HepG2 (cell line): ENCODE results near the gene CARD19. TPM values are rescaled to one million over a fixed set of nuclear protein-coding genes. Genes with fewer than 3 reads are reported as not detected.

Source experiments
- ATF4 ChIP-seq, 2 experiments: fragments of 450-650 bp in 1 of 2; sonication (generic) in 1 of 2; formaldehyde crosslinking; IDR thresholded peaks; 2 replicates each; pipeline versions ENCODE4 v1.5.0 to v1.8.0; 2020 to 2022; ENCODE audit warnings: mild to moderate bottlenecking in 1 of 2, missing genetic modification reagents in 1 of 2
- CEBPG ChIP-seq: IDR thresholded peaks from 2 replicates; pipeline ENCODE4 v1.6.1; 2016
- DRAP1 ChIP-seq: IDR thresholded peaks from 2 replicates; pipeline ENCODE4 v1.6.1; 2016; ENCODE audit warnings: missing genetic modification reagents, missing compliant biosample characterization
- E2F2 ChIP-seq: sonication (generic); formaldehyde crosslinking; IDR thresholded peaks from 2 replicates; pipeline ENCODE4 v1.4.0; 2020; ENCODE audit warnings: missing genetic modification reagents, borderline replicate concordance
- ELF3 ChIP-seq: IDR thresholded peaks from 2 replicates; pipeline ENCODE4 v1.6.1; 2016; ENCODE audit warnings: missing genetic modification reagents, missing compliant biosample characterization
- HOXA5 ChIP-seq: sonication (generic); formaldehyde crosslinking; IDR thresholded peaks from 2 replicates; pipeline ENCODE4 v1.4.0; 2020; ENCODE audit warnings: missing genetic modification reagents
- MXD1 ChIP-seq: sonication (generic); formaldehyde crosslinking; IDR thresholded peaks from 2 replicates; pipeline ENCODE4 v1.4.0; 2020; ENCODE audit warnings: mild to moderate bottlenecking, missing genetic modification reagents
- NR0B2 ChIP-seq: sonication (generic); formaldehyde crosslinking; IDR thresholded peaks from 2 replicates; pipeline ENCODE4 v1.4.0; 2020; ENCODE audit warnings: mild to moderate bottlenecking, missing genetic modification reagents
- PLSCR1 ChIP-seq: sonication (generic); formaldehyde crosslinking; IDR thresholded peaks from 2 replicates; pipeline ENCODE4 v1.5.0; 2020; ENCODE audit warnings: missing genetic modification reagents, mild to moderate bottlenecking, borderline replicate concordance
- RFX3 ChIP-seq: IDR thresholded peaks from 2 replicates; pipeline ENCODE4 v1.6.1; 2016; ENCODE audit warnings: missing biosample characterization, missing genetic modification reagents
- SMC3 ChIP-seq: IDR thresholded peaks from 2 replicates; pipeline ENCODE4 v1.6.1; 2011; ENCODE audit warnings: low read length, improper control_type of control experiment
- SP5 ChIP-seq: IDR thresholded peaks from 2 replicates; pipeline ENCODE4 v1.6.1; 2016; ENCODE audit warnings: low read depth, borderline replicate concordance
- TCF12 ChIP-seq, 2 experiments: fragments of 450-650 bp in 1 of 2; sonication (generic) in 1 of 2; formaldehyde crosslinking in 1 of 2; IDR thresholded peaks; 2 replicates each; pipeline versions ENCODE4 v1.6.1 to v1.8.0; 2017 to 2022; ENCODE audit warnings: antibody characterized with exemption in 1 of 2, mild to moderate bottlenecking in 1 of 2, missing genetic modification reagents in 1 of 2, moderate library complexity in 1 of 2
- TOPORS ChIP-seq: sonication (generic); formaldehyde crosslinking; IDR thresholded peaks from 2 replicates; pipeline ENCODE4 v1.8.0; 2023; ENCODE audit warnings: mild to moderate bottlenecking, missing genetic modification reagents
- ZBTB37 ChIP-seq: sonication (generic); formaldehyde crosslinking; IDR thresholded peaks from 2 replicates; pipeline ENCODE4 v1.4.0; 2020; ENCODE audit warnings: mild to moderate bottlenecking, missing genetic modification reagents
- ZBTB43 ChIP-seq: sonication (generic); formaldehyde crosslinking; conservative IDR thresholded peaks from 2 replicates; pipeline ENCODE4 v1.4.0; 2020; ENCODE audit warnings: missing genetic modification reagents
- ZBTB44 ChIP-seq: sonication (generic); formaldehyde crosslinking; IDR thresholded peaks from 2 replicates; pipeline ENCODE4 v1.4.0; 2020; ENCODE audit warnings: missing genetic modification reagents
- ZNF138 ChIP-seq: sonication (generic); formaldehyde crosslinking; IDR thresholded peaks from 2 replicates; pipeline ENCODE4 v1.5.0; 2020; ENCODE audit warnings: mild to moderate bottlenecking, low read depth, missing genetic modification reagents
- ZNF616 ChIP-seq: sonication (generic); formaldehyde crosslinking; IDR thresholded peaks from 2 replicates; pipeline ENCODE4 v1.5.0; 2020; ENCODE audit warnings: low read depth, mild to moderate bottlenecking, missing genetic modification reagents
- ZNF724P ChIP-seq: sonication (generic); formaldehyde crosslinking; IDR thresholded peaks from 2 replicates; pipeline ENCODE4 v1.8.0; 2022; ENCODE audit warnings: missing genetic modification reagents, borderline replicate concordance
- polyA plus RNA-seq, 8 experiments: library from polyadenylated mRNA; depleted of rRNA in 3 of 8; stranded (reverse) in 7 of 8; unstranded in 1 of 8; fragments of >200 nt; fragmentation: Illumina TruSeq in 4 of 8; extraction: Trizol in 4 of 8; gene quantifications; 2 replicates each; pipeline versions ENCODE4 v1.2.1 to v1.2.3, GENCODE V29; 2011 to 2016; ENCODE audit warnings: low read depth in 4 of 8, missing spikeins in 1 of 8, mixed read lengths in 1 of 8; ENCODE audit not compliant: insufficient read depth in 1 of 8
- total RNA-seq, 5 experiments: library from RNA; depleted of rRNA; stranded (reverse); fragments of >200 nt; fragmentation: Illumina TruSeq; extraction: Trizol; gene quantifications; 2 replicates each; pipeline ENCODE4 v1.2.3, GENCODE V29; 2016; ENCODE audit warnings: low read depth in 1 of 5

Gene CARD19
- total and polyA plus RNA-seq, 2 of the 13 experiments (the other 11 are each of a cell fraction or from before 2014, with no cell fraction given): 18.4 to 47.2 TPM

- TF ChIP-seq DRAP1 (CRISPR knock-in tag) (0 out of 2 replicates have a peak, but pooled peaks have one; percentile 61), SP5 (CRISPR knock-in tag) (peak; percentile 32; the same call in 1 of the 2 replicates), ZBTB44 (CRISPR knock-in tag) (no peak), ZBTB37 (CRISPR knock-in tag) (no peak), HOXA5 (no peak), TOPORS (CRISPR knock-in tag) (0 out of 2 replicates have a peak, but pooled peaks have one; percentile 54), CEBPG (no peak), ATF4 (CRISPR knock-in tag; IDR thresholded peaks at IDR 0.05) (no peak), ZBTB43 (CRISPR knock-in tag) (0 out of 2 replicates have a peak, but pooled peaks have one; percentile 33), PLSCR1 (CRISPR knock-in tag) (no peak), MXD1 (CRISPR knock-in tag) (0 out of 2 replicates have a peak, but pooled peaks have one; percentile 22), SMC3 (no peak), ZNF724P (peak; percentile 69; the same call in 1 of the 2 replicates), TCF12 (IDR thresholded peaks at IDR 0.05) (no peak), TCF12 (CRISPR knock-in tag; IDR thresholded peaks at IDR 0.05) (no peak), ZNF138 (CRISPR knock-in tag) (no peak), NR0B2 (no peak; the same call in 1 of the 2 replicates), RFX3 (CRISPR knock-in tag) (no peak), E2F2 (CRISPR knock-in tag) (no peak), ZNF616 (CRISPR knock-in tag) (no peak), ELF3 (peak; percentile 22; the same call in 1 of the 2 replicates)
Observed at GRCh38 chr9:93096131-93096802, at the start of gene CARD19 (continued).
